Astrocyte of the cerebellum (primary cell): ENCODE measurements around the gene MED29.

Experiments
- DNase-seq: peaks from one replicate; pipeline ENCODE4 v3.0.0-alpha.2; 2011; ENCODE audit warnings: low read depth
- H3K4me3 ChIP-seq: 2 replicates; pipeline ENCODE4 v1.5.1; 2011; ENCODE audit warnings: mild to moderate bottlenecking, low read depth, low read length, moderate library complexity
- CTCF ChIP-seq: IDR thresholded peaks from 2 replicates; pipeline ENCODE4 v1.5.1; 2012; ENCODE audit warnings: low read length, low read depth, moderate library complexity, mild to moderate bottlenecking; ENCODE audit errors: missing control alignments
- in situ Hi-C: cut with HindIII; loops from 2 replicates; pipeline ENCODE4 v1.10.0; 2017; ENCODE audit warnings: low sequenced_read_pairs

The MED29 gene

GRCh38 chr19:39445196-39446111 is 54.3 kb downstream of the MED29 start, which contains the start of gene SUPT5H:
SUPT5H (plus strand) TSS chr19:39445582; CDS start chr19:39445891, 309 bp downstream.
- no peak for TF ChIP-seq CTCF
- peak within 1 kb of the TSS; percentile 86 for H3K4me3 ChIP-seq
- in situ Hi-C loops: no loop called here

GRCh38 chr19:39446365-39447084 is 55.3 kb downstream of the MED29 start:
- DNase-seq: no peak
- TF ChIP-seq CTCF: no peak
- in situ Hi-C loops: no loop called here
- peak overlapping the region; percentile 86 for H3K4me3 ChIP-seq

More at GRCh38 chr19:39445196-39446111, 54.3 kb downstream of the MED29 start, which contains the start of gene SUPT5H:
- DNase-seq: peak; percentile 96

- no peak overlapping the region for H3K4me3 ChIP-seq
- in situ Hi-C loops: no loop called here
- no peak for TF ChIP-seq CTCF
- DNase-seq: no peak
Measured at GRCh38 chr19:39448271-39448670, 57.1 kb downstream of the MED29 start.

- H3K4me3 ChIP-seq: no peak overlapping the region
- no peak for TF ChIP-seq CTCF
- in situ Hi-C loops: no loop called here
- no peak for DNase-seq
Measured at GRCh38 chr19:39449116-39449797, 58.1 kb downstream of the MED29 start.
